HL-60/S4 treated with retinoic acid at 250 ng/mL for 4 days and 3 days (cell line): ENCODE results near the gene PLXNC1.

Source experiments
- in situ Hi-C: fragments of 300-500 bp; cut with MboI; formaldehyde crosslinking; loops from 2 replicates; pipeline ENCODE4 v1.7.0; 2022; ENCODE audit warnings: low sequenced_read_pairs

PLXNC1 gene

DNA sequence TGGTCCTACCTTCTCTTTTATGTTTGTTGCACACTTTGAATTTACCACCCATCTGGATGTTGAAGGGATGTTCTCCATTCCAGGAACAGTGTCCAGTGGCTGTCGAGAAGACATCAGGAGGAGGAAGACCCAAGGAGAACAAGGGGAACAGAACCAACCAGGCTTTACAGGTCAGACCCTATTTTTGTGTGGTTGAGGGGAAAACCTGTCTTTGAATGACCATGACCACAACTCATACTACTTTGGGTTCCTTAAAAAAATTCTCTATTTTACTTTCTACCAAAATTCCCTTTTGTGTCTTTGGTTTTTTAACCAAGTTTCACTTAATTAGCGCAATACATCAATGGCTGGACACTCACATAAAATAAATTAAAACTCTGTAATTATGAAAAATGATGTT lies 78.7 kb downstream of the PLXNC1 start:
- in situ Hi-C loops, result no loop called here

DNA sequence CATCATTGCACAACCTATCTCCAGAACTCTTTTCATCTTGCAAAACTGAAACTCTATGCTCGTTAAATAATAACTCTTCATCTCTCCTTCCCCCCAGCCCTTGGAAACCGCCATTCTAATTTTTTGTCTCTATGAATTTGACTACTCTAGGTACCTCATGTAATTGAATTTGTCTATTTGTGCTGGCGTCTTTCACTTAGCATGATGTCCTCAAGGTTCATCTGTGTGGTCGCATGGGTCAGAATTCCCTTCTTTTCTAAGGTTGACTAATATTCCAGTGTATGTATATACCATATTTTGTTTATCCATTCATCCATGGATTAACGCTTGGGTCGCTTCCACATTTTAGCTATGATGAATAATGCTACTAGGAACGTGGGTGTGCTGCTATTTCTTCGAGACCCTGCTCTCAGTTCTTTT lies 80.1 kb downstream of the PLXNC1 start:
- in situ Hi-C loops, result no loop called here

DNA sequence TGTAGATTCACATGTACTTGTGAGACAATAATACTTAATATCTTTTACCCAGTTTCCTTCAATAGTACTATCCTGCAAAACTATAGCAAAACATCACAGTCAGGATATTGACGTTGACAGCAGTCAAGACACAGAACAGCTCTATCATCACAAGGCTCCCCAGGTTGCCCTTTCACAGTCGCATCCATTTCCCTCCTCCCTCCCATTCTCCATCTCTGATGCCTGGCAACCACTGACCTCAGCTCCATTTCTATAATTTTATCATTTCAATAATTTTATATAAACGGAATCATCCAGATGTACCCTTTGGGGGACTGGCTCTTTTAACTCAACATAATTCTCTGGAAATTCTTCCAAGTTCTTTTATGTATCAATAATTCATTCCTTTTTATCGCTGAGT lies 81.5 kb downstream of the PLXNC1 start:
- in situ Hi-C loops, result no loop called here

DNA sequence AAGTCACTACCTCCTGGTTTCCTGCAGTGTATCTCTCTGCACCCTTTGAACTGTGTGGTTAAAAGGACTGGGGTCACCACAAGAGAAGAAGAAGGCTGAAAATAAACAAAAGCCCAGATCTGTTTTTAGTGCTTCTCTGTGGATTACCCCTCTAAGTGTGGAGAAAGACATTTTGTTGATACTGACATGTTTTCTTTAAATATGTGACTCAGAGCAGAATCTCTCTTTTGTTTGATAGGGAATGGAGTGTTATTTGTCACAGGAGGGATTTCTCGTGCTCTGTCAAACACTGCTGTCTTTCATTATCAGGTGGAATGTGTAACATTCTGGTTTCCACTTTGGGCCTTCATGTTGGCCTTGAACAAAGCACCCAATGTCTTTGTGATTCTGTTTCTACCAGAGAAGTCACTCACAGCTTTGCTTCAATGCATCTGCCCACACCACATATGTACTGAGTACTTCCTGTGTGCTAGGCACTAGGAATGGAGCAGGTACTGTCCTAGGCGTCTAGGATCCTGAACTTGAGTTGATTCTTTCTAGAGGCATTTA lies 82.1 kb downstream of the PLXNC1 start:
- in situ Hi-C loops, result no loop called here

DNA sequence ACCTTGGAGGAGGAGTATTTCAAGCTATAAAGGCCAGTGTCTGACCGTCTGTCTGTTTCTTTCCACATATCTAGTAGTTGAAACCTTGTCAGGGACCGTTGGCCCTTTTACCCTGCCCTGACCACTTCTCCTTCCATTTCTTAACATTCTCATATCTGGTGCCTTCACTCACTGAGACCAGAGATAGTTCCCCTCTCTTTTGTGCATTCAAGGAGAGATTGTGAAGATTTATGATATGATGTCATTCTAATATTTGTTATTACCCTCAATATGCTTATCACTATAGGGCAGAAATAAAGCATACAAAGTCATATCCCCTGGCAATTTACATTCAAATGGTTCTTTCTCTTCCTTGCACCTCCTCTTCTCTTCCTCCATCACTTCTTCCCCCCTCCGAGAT lies 83.3 kb downstream of the PLXNC1 start:
- in situ Hi-C loops, result no loop called here

DNA sequence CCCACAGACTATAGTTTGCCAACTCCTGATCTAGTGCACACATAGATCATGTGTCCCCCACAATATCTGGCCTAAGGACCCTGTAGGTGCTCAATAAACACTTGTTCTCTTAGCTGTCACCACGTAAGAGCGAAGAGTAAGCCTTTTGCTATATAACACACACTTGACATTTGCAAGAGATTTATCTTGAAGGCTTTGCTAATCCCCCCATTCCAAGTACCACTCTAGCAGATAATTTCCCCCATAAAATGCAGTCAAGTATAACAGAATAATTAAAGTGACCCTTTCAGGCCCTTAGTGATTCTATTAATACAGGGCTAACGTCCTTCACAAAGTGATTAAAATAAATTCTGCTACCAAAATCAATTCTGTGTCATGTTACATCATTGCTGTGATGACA lies 87.5 kb downstream of the PLXNC1 start:
- in situ Hi-C loops, result no loop called here

DNA sequence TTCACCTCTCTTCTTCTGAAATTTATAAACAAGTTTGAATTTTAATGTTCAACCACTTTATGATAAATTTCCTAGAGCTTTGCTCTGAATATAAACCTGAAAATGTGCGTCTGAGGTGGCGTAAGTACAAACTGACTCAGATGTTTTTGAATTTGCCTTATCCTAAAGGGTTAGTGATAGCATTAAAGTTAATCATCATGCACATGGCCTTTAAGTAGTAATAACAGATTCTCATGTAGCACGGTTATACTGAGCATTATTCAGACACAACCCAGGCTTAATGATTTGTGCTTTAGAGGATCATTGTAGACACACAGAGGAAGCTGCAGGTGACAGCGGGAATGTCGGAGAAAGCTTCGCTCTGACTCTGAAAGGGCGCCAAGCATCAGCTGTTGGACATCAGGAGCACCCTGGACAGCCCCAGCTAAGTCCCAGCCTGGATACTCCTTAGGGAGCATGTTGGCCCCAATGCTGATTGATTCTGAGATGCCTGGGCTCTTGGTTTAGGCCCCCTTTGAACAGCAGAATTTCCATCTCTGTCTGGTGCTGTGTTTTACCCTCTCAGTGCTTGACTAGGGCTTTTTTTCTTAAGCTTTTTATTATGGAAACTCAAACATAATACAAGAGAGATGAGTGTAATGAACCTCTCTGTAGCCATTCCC lies 91.1 kb downstream of the PLXNC1 start:
- in situ Hi-C loops, result no loop called here

DNA sequence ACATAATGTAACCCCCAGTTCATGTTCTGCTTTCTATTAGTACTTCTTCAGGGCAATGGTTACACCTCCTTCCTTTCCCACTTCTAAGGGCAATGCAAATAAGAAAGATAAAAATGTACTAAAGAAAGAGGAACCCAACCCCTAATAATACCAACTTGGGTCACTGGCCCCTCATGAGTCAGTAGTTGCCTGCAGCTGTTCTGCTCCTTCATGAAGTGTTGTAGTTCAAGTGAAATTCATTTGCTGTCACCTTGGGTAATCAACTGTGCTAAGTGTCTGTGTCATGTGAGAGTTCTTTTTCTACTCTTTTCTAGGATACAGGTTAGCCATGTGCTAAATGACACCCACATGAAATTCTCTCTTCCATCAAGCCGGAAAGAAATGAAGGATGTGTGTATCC lies 91.8 kb downstream of the PLXNC1 start:
- in situ Hi-C loops, result no loop called here

DNA sequence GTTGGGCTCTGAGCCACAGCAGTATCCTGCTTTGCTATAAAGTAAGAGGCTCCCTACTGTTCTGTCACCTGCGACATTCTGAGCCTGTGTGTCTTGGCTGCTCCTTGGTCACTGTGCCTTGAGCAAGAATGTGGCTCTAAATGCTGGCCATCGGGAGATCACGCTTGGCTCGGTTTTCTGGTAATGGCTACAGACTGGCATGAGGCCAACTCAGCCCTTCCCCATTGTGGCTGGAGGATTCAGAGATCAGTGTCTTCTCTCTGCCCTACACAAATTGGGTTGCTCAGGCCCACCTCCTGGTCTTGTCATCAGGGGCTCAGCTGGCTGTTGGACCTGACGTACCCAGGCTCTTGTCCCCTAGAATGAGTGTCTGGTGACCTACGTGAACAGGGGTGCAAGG lies 94.5 kb downstream of the PLXNC1 start:
- in situ Hi-C loops, result no loop called here

DNA sequence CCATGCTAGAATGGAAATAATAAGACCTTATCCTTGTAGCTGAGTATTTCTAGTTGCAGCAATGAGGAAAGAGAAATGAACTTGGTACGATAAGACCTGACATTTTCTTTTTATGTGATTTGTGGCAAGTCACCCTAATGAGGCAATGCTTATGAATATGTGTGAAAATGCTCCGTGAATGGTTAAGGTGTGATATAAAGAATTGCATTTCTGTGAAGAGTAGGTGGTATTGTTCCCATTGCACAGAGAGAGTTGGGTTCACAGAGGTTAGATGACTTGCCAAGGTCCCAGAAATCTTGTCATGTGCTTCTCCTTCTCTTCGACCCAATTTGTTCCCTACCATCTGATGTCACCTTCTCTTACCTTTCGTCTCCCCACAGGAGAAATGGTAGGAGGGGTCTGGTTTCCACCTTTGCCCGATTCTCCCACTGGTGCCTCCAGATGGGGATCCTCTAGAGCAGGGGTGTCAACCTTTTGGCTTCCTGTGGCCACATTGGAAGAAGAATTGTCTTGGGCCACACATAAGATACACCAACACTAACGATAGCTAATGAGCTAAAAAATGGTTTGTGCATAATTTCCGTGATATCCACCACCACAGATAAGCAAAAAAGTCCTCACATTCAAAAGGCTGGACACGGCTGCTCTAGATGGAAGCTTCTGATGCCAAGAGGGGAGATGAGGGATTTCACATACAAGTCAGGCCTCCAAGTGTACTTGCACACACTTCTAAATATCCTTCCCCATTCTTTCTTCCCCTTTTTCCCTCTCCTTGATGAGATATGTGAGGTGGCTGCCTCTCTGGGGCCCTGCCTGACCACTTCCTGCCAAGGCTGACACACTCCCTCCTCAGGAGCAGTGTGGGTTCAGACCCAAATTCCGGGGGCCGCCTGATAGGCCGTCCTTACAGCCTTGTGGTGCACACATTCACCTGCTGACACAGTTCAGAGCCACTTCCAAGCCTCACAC lies 96.1 kb downstream of the PLXNC1 start:
- in situ Hi-C loops, result no loop called here

DNA sequence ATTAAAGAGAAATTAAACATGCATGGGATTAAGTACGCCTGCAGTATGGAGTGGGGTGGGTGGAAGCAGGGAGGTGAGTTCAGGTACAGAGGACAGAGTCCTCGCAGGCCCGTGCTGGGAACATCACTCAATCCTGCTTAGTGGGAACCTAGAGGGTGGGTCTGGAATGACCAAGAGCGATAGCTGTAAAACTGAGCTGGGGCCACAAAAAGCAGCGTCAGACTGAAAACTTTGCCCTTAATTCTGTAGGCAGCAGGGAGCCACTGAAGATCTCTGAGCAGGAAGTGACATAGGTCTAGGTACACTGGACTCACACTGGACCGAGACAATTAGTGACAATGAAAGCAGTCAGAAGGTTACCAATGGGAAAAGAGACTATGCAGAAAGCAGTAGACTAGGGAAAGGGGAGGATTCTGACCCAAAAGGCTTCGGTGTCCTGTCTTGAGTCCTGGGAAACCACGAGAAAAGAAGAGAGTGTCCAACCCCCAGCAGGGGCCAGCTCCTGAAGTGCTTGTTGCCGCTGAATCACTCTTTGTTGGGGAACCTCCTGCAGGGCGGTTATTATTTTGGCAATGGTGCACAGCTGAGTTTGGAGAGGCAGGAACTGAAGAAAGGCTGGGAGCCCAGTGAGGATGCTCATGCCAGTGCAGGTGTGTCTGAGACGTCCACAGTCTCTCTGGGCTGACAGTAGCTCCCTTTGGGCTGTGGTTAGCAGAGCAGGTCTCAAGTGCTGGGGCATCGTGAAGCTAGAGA lies 97.4 kb downstream of the PLXNC1 start:
- in situ Hi-C loops, result no loop called here

DNA sequence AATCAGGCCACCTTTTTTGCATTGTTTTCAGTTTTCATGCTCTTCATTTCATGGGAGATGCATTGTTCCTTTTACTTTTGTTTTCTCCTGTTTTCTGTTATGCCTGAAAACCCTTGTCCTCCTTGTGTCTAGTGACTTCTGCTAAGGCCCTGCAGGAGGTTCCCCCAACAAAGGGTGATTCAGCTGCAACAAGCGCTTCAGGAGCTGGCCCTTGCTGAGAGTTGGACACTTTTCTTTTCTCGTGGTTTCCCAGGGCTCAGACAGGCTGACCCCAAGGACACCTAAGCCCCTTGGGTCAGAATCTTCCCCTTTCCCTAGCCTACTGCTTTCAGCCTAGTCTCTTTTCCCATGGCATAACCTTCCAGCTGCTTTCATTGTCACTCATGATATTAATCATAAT lies 98.9 kb downstream of the PLXNC1 start:
- in situ Hi-C loops, result no loop called here

DNA sequence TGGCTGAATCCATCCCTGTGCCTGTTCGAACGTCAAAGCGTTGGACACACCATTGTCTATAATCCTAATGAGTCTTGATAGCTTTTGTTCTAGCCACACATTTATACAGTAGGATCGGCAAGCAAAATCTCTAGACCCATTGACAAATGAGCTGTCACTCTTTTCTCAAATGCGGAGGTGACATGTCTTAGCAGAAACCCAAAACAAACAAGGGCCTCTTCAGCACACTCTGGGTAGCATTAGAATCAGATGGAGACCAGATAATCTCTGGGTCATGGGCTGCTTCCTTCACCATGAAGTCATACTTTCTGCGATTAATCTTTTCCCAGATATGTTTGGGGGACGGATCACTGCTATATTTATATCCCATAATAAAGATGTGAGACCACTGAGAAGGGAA lies 100.2 kb downstream of the PLXNC1 start:
- in situ Hi-C loops, result no loop called here

DNA sequence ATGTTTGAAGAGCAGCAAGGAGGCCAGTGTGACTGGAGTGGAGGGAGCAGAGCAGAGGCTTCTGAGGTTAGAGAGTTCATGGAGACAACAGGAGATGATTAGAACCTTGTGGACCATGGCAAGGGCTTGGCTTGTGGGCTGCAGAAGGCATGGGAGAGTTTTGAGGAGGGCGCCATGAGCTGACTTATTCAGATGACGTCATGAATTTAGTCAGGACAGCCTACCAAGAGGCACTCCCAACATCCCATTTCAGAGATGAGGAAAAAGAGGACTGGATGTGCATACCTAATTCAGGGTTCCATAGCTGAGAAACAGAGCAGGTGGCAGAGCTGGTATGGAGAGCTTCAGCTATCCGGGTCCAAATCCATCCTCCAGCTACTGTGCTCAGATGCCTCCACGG lies 101.8 kb downstream of the PLXNC1 start:
- in situ Hi-C loops, result no loop called here

DNA sequence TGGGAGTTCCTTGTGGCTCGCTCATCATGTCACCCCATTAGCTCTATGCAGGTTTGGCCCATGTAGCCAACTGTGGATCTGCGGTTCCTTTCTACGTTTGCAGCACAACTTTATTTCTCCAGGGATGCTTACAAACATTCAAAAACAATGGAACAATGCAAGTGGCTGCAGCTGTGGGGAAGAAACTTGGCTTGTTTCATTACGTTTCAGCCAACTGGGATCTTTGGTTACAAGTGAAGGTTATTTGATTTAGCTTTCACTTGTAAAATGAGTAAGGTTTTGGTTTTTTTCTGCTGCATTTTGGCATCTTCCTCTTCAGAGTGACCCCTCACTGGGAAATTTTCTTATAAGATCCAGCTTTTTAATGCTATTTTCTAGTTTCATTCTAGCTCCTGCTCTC lies 105.9 kb downstream of the PLXNC1 start:
- in situ Hi-C loops, result no loop called here

DNA sequence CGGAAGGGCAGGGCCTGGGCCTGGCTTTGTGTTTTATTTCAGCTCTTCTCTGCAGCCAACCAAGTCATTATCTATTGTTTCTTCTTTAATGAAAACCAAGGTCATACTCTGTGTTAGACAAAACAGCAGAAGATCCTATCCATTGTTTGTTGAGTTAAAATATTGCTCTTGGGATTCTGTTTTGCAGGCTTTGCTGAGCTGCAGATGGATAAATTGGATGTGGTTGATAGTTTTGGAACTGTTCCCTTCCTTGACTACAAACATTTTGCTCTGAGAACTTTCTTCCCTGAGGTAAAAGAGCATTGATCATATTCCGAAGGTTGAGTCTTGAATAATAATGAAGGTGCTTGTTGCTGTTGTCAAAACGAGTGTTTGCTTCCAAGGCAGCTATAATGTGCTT lies 106.6 kb downstream of the PLXNC1 start:
- in situ Hi-C loops, result no loop called here

DNA sequence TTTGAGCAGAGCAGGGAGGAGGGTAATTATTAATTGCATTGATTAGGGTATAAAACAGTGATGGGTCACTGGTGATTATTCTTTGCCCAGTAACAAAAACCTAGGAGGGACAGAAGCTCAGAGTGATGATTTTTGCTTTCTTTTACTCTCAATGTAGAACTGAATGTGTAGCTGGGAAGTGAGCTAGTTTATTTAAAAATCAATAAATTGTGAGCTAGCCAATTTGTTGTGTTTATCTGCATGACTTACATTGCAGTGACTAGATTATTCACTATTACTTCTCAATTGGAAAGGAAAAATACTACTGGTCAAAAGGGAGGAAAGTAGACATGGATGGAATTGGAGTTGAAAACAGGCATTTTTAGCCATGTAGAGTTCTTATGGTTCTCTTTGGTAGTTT lies 107.1 kb downstream of the PLXNC1 start:
- in situ Hi-C loops, result no loop called here

DNA sequence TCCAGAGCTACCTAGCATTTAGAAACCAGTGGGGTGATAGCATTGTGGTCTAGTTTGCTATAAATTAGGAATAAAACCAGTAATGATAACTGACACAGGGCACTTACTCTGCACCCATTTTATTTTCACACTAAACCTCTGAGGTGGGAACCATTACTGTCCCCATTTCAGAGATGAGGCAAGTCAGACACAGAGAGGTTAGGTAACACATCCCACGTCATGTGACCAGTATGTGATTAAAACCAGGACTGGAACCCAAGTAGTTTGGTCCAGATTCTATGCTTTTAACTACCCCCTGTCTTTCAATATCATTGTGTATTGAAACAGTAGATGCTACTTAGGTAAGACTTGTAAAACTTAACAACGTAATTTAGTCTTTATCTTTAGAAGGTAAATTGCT lies 110.2 kb downstream of the PLXNC1 start:
- in situ Hi-C loops, result no loop called here

DNA sequence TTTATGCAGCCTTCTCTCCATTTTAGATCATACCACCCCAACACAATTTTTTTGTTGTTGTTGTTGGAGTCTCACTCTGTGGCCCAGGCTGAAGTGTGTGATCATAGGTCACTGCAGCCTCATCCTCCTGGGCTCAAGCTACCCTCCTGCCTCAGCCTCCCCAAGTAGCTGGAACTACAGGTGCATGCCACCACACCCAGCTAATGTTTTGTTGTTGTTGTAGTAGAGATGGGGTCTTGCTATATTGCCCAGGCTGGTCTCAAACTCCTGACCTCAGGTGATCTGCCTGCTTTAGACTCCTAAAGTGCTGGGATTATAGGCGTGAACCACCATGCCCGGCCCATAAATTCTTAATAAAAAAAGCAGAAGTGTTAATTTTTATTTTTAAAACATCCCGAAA lies 111.6 kb downstream of the PLXNC1 start:
- in situ Hi-C loops, result no loop called here

DNA sequence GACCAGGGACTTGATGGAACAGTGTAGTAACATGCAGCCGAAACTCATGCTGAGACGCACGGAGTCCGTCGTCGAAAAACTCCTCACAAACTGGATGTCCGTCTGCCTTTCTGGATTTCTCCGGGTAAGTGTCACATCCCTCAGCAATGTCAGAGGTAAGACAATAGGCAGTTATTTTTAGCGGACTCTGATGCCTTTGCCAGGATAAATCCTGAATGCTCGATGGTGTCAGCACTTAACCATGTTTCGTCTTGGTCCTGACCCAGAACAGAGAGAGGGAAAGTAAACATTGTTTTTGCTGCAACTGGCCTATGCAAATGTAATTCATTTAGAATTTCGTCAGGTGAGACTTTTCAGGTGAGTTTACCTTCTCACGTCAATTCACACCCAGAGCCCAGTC lies 112.3 kb downstream of the PLXNC1 start:
- in situ Hi-C loops, result no loop called here

DNA sequence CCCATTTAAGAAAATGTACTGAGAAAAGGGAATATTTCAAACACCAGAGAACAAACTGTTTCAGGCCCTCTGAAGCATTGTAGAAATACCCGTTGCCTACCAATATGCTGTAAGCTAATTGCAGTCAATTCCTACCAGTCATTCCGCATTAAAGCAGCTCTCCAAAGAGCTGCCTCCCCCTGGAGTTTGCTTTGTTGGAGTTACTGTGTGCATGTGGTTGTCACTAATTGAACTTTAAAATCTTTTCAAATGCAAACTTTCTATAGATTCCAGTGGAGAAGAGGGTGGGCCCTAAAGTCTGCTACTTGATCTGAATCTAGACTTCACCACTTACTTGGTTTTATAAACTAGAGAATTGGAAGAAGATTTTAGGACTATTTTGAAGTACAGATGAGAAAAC lies 112.7 kb downstream of the PLXNC1 start:
- in situ Hi-C loops, result no loop called here
